ENCODE data around the gene TRAPPC3L.

- TF ChIP-seq CTCF (IDR thresholded peaks at IDR 0.05 in 8 of 11, conservative IDR thresholded peaks at IDR 0.05 in 3 of 11) = no peak
- TF ChIP-seq POLR2AphosphoS5 (IDR thresholded peaks at IDR 0.05) = no peak
Measured at GRCh38 chr6:116528780-116529179, 16.7 kb downstream of the TRAPPC3L start.
